ENCODE data around the gene LRRC8D. TPM values are rescaled to one million over a fixed set of nuclear protein-coding genes. Genes with fewer than 3 reads are reported as not detected.
"Not testable (repeated sequence)": the region's sequence is repeated elsewhere in the genome, so short reads cannot be mapped to it uniquely, and the experiment has no call there.

The LRRC8D gene
- total RNA-seq, 1 donor from 2014 or later: 40.0 TPM

- intact Hi-C loops (cut with micrococcal nuclease): loop anchor here (1.0 kb wide), 1 partner anchor 174 kb away; no protein-coding TSS in a partner anchor
These were observed 133.1 kb downstream of the LRRC8D start for GRCh38 chr1:89953929-89954328.

- intact Hi-C loops (cut with micrococcal nuclease): no loop called here
These were observed 133.6 kb downstream of the LRRC8D start for GRCh38 chr1:89954401-89954800.

GRCh38 chr1:89955311-89956205 is 134.7 kb downstream of the LRRC8D start:
- intact Hi-C loops (cut with micrococcal nuclease): no loop called here

- intact Hi-C loops (cut with micrococcal nuclease): no loop called here
These were observed 136.3 kb downstream of the LRRC8D start for GRCh38 chr1:89957107-89957506.

- intact Hi-C loops (cut with micrococcal nuclease): no loop called here
These were observed 138.2 kb downstream of the LRRC8D start for GRCh38 chr1:89958851-89959654.

- intact Hi-C loops (cut with micrococcal nuclease): no loop called here
These were observed 138.9 kb downstream of the LRRC8D start for GRCh38 chr1:89959719-89960118.

GRCh38 chr1:89962024-89962741 is 141.4 kb downstream of the LRRC8D start:
- intact Hi-C loops (cut with micrococcal nuclease): no loop called here

GRCh38 chr1:89962742-89963075 is 141.9 kb downstream of the LRRC8D start:
- intact Hi-C loops (cut with micrococcal nuclease): no loop called here

GRCh38 chr1:89965193-89965768 is 144.4 kb downstream of the LRRC8D start:
- intact Hi-C loops (cut with micrococcal nuclease): no loop called here

- intact Hi-C loops (cut with micrococcal nuclease): no loop called here
These were observed 145.8 kb downstream of the LRRC8D start for GRCh38 chr1:89966656-89967055.

GRCh38 chr1:89971600-89971999 is 150.8 kb downstream of the LRRC8D start:
- intact Hi-C loops (cut with micrococcal nuclease): no loop called here

GRCh38 chr1:89972024-89972423 is 151.2 kb downstream of the LRRC8D start:
- intact Hi-C loops (cut with micrococcal nuclease): no loop called here

GRCh38 chr1:89973471-89974127 is 152.8 kb downstream of the LRRC8D start:
- intact Hi-C loops (cut with micrococcal nuclease): no loop called here

- intact Hi-C loops (cut with micrococcal nuclease): no loop called here
These were observed 153.4 kb downstream of the LRRC8D start for GRCh38 chr1:89974256-89974655.

- intact Hi-C loops (cut with micrococcal nuclease): no loop called here
These were observed 154.1 kb downstream of the LRRC8D start for GRCh38 chr1:89974696-89975470.

- intact Hi-C loops (cut with micrococcal nuclease): no loop called here
These were observed 154.8 kb downstream of the LRRC8D start for GRCh38 chr1:89975540-89976125.

- intact Hi-C loops (cut with micrococcal nuclease): no loop called here
These were observed 157.9 kb downstream of the LRRC8D start for GRCh38 chr1:89978755-89979154.

- intact Hi-C loops (cut with micrococcal nuclease): no loop called here
These were observed 159.8 kb downstream of the LRRC8D start for GRCh38 chr1:89980605-89981004.

- intact Hi-C loops (cut with micrococcal nuclease): not testable (repeated sequence)
These were observed 162.0 kb downstream of the LRRC8D start for GRCh38 chr1:89982846-89983245.
